ENCODE measurements around the gene PRICKLE4. TPM values are rescaled to one million over a fixed set of nuclear protein-coding genes. Genes with fewer than 3 reads are reported as not detected.

Gene PRICKLE4
- total RNA-seq, 1 donor from 2014 or later: 0.88 TPM

DNA sequence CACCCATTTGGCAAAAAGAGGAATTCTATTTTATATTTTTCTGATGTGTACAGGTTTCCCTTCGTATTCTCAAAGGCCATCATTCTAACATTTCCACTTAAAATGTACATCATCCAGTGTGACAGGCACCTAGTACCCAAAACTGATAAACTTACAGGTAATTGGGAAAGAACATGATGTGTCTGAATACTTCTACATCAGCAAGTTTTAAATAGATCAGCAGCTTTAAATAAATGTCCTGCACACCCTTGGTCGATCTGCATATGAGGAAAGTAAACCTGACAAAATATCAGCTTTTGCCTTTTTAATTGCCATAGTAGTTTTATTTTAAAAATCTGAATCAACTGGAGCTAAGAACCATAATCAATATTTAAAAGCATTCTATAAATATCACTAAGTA lies 33.4 kb downstream of the PRICKLE4 start:
- Histone ChIP-seq H3K9me3 (replicated peaks) (no peaks in the 10 kb centered on the region), H3K27ac (replicated peaks) (peak overlapping the region; percentile 57), H3K4me1 (peaks cover 25% of the 10 kb centered on the region), H3K36me3 (no peaks in the 10 kb centered on the region), H3K4me3 (no peak overlapping the region), H3K27me3 (ENCODE audit: low read depth) (no peaks in the 10 kb centered on the region)
- no peak for TF ChIP-seq CTCF (IDR thresholded peaks at IDR 0.05; ENCODE audit: borderline replicate concordance)
- intact Hi-C loops (cut with micrococcal nuclease): no loop called here
- DNase-seq: no peak

GRCh38 chr6:41814629-41815028 lies 34.0 kb downstream of the PRICKLE4 start:
- TF ChIP-seq CTCF (IDR thresholded peaks at IDR 0.05; ENCODE audit: borderline replicate concordance): no peak

GRCh38 chr6:41815587-41815986 lies 35.0 kb downstream of the PRICKLE4 start:
- DNase-seq: no peak
- Histone ChIP-seq H3K27me3 (ENCODE audit: low read depth) (no peaks in the 10 kb centered on the region), H3K4me3 (no peak overlapping the region), H3K9me3 (replicated peaks) (no peaks in the 10 kb centered on the region), H3K27ac (replicated peaks) (peak overlapping the region; percentile 57), H3K36me3 (no peaks in the 10 kb centered on the region), H3K4me1 (peaks cover 25% of the 10 kb centered on the region)
- no peak for TF ChIP-seq CTCF (IDR thresholded peaks at IDR 0.05; ENCODE audit: borderline replicate concordance)
- intact Hi-C loops (cut with micrococcal nuclease): no loop called here

More at GRCh38 chr6:41814629-41815028, 34.0 kb downstream of the PRICKLE4 start:
- intact Hi-C loops (cut with micrococcal nuclease): no loop called here
- H3K27me3 ChIP-seq (ENCODE audit: low read depth): no peaks in the 10 kb centered on the region
- H3K36me3 ChIP-seq: no peaks in the 10 kb centered on the region
- H3K27ac ChIP-seq (replicated peaks): peak overlapping the region; percentile 57
- no peak for DNase-seq
- H3K4me3 ChIP-seq: no peak overlapping the region
- peaks cover 25% of the 10 kb centered on the region for H3K4me1 ChIP-seq
- H3K9me3 ChIP-seq (replicated peaks): no peaks in the 10 kb centered on the region

- no peak for TF ChIP-seq CTCF (IDR thresholded peaks at IDR 0.05; ENCODE audit: borderline replicate concordance)
- no peaks in the 10 kb centered on the region for H3K36me3 ChIP-seq
- intact Hi-C loops (cut with micrococcal nuclease): no loop called here
- H3K4me3 ChIP-seq: no peak overlapping the region
- no peaks in the 10 kb centered on the region for H3K27me3 ChIP-seq (ENCODE audit: low read depth)
- peaks cover 17% of the 10 kb centered on the region for H3K4me1 ChIP-seq
- H3K27ac ChIP-seq (replicated peaks): no peak overlapping the region
- no peaks in the 10 kb centered on the region for H3K9me3 ChIP-seq (replicated peaks)
- DNase-seq: no peak
Observed at GRCh38 chr6:41818271-41819054, 37.9 kb downstream of the PRICKLE4 start.

DNA sequence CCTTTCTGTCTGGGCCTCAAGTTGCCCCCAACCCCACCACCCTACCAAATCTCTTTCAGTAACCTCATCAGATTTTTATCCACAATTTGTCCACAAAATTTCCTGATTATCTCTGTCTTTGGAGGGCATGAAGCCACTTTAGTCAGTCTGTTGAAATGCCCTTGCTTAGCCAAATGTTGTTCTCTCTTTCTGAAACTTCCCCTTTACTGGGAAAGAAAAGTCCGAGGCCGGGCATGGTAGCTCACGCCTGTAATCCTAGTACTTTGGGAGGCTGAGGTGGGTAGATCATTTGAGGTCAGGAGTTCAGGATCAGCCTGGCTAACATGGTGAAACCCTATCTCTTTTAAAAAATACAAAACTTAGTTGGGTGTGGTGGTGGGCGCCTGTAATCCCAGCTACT lies 40.7 kb downstream of the PRICKLE4 start:
- Histone ChIP-seq H3K27ac (replicated peaks) (no peak overlapping the region), H3K4me1 (peaks cover 2% of the 10 kb centered on the region), H3K4me3 (no peak overlapping the region), H3K36me3 (no peaks in the 10 kb centered on the region), H3K27me3 (ENCODE audit: low read depth) (no peaks in the 10 kb centered on the region), H3K9me3 (replicated peaks) (no peaks in the 10 kb centered on the region)
- TF ChIP-seq CTCF (IDR thresholded peaks at IDR 0.05; ENCODE audit: borderline replicate concordance): no peak
- intact Hi-C loops (cut with micrococcal nuclease): no loop called here
- DNase-seq: no peak

All from left ventricle myocardium inferior (tissue), 1 donor.